AG09319 (cell line): ENCODE results near the gene CDKAL1.
"Not testable (repeated sequence)": the region's sequence is repeated elsewhere in the genome, so short reads cannot be mapped to it uniquely, and the experiment has no call there.

Experiments
- DNase-seq: peaks from one replicate; pipeline ENCODE4 v3.0.0-alpha.2; 2010; ENCODE audit warnings: low read depth; ENCODE audit errors: extremely low read depth
- CTCF ChIP-seq: IDR thresholded peaks from 2 replicates; pipeline ENCODE4 v1.5.1; 2011; ENCODE audit warnings: low read depth, mild to moderate bottlenecking, inconsistent platforms, low read length, moderate library complexity

Gene CDKAL1

GRCh38 chr6:21049148-21049547 lies 514.9 kb downstream of the CDKAL1 start:
- DNase-seq: no peak
- TF ChIP-seq CTCF: no peak

GRCh38 chr6:21049572-21049971 lies 515.3 kb downstream of the CDKAL1 start:
- no peak for DNase-seq
- TF ChIP-seq CTCF: no peak

GRCh38 chr6:21050935-21051334 lies 516.7 kb downstream of the CDKAL1 start:
- TF ChIP-seq CTCF: no peak
- DNase-seq: no peak

GRCh38 chr6:21051777-21052176 lies 517.5 kb downstream of the CDKAL1 start:
- no peak for TF ChIP-seq CTCF

GRCh38 chr6:21053612-21054011 lies 519.4 kb downstream of the CDKAL1 start:
- TF ChIP-seq CTCF: no peak
- DNase-seq: no peak

More at GRCh38 chr6:21051777-21052176, 517.5 kb downstream of the CDKAL1 start:
- no peak for DNase-seq

DNA sequence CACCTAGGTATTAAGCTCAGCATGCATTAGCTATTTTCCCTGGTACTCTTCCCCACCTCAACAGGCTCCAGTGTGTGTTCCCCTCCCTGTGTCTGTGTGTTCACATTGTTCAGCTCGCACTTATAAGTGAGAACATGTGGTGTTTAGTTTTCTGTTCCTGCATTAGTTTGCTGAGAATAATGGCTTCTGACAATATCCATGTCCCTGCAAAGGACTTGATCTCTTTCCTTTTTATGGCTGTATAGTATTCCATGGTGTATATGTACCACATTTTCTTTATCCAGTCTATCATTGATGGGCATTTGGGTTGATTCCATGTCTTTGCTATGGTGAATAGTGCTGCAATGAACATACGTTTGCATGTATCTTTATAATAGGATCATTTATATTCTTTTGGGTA lies 521.2 kb downstream of the CDKAL1 start:
- not testable (repeated sequence) for DNase-seq

- no peak for TF ChIP-seq CTCF
- DNase-seq: no peak
These were observed 527.6 kb downstream of the CDKAL1 start for GRCh38 chr6:21061892-21062291.

- TF ChIP-seq CTCF: no peak
- no peak for DNase-seq
These were observed 530.6 kb downstream of the CDKAL1 start for GRCh38 chr6:21064756-21065340.
